Hematopoietic multipotent progenitor cell treated with erythropoietin and hydrocortisone succinate and interleukin-3 and kit ligand, for 15 days (in vitro differentiated cells): ENCODE measurements around the gene CYP4F22.
A peak's percentile ranks its signal among the peaks of the same experiment; 100 is the strongest.
"Not testable (repeated sequence)": the region's sequence is repeated elsewhere in the genome, so short reads cannot be mapped to it uniquely, and the experiment has no call there.

ENCODE experiments used
- DNase-seq: peaks from one replicate; pipeline ENCODE4 v3.0.0-alpha.2; 2015; ENCODE audit warnings: low spot score

Gene CYP4F22

GRCh38 chr19:15508035-15508710 is at the start of gene CYP4F22:
Gene CYP4F22 (plus strand): TSS chr19:15508525. CDS start chr19:15525337, 16,812 bp downstream.
- DNase-seq: no peak

GRCh38 chr19:15461694-15462093 is 46.6 kb upstream of the CYP4F22 start:
- no peak for DNase-seq

GRCh38 chr19:15463861-15464371 is 44.4 kb upstream of the CYP4F22 start:
- DNase-seq: no peak

GRCh38 chr19:15464394-15465385 is 43.6 kb upstream of the CYP4F22 start, which contains the start of gene RASAL3:
Gene RASAL3 (minus strand): TSS chr19:15464544. CDS start chr19:15464358, 186 bp downstream.
- no peak for DNase-seq

GRCh38 chr19:15466851-15467733 is 41.2 kb upstream of the CYP4F22 start:
- peak; percentile 20 for DNase-seq

GRCh38 chr19:15467734-15468214 is 40.6 kb upstream of the CYP4F22 start:
- no peak for DNase-seq

- no peak for DNase-seq
Measured at GRCh38 chr19:15468675-15469512, 39.4 kb upstream of the CYP4F22 start.

- DNase-seq: no peak
Measured at GRCh38 chr19:15469513-15470297, 38.6 kb upstream of the CYP4F22 start.

- DNase-seq: no peak
Measured at GRCh38 chr19:15471639-15472101, 36.7 kb upstream of the CYP4F22 start.

- not testable (repeated sequence) for DNase-seq
Measured at GRCh38 chr19:15473821-15474220, 34.5 kb upstream of the CYP4F22 start.

- no peak for DNase-seq
Measured at GRCh38 chr19:15475169-15475568, 33.2 kb upstream of the CYP4F22 start.

- DNase-seq: no peak
Measured at GRCh38 chr19:15475611-15476010, 32.7 kb upstream of the CYP4F22 start.

- no peak for DNase-seq
Measured at GRCh38 chr19:15476325-15476724, 32.0 kb upstream of the CYP4F22 start.

GRCh38 chr19:15479391-15480345 is 28.7 kb upstream of the CYP4F22 start, which contains the start of gene PGLYRP2:
Gene PGLYRP2 (minus strand): TSS chr19:15479501. CDS start chr19:15479371, 130 bp downstream.
- DNase-seq: no peak

GRCh38 chr19:15480996-15481395 is 27.3 kb upstream of the CYP4F22 start:
- DNase-seq: not testable (repeated sequence)

- DNase-seq: not testable (repeated sequence)
Measured at GRCh38 chr19:15485768-15486167, 22.6 kb upstream of the CYP4F22 start.

- no peak for DNase-seq
Measured at GRCh38 chr19:15487038-15487437, 21.3 kb upstream of the CYP4F22 start.
